HUES64 (cell line): Measurements from ENCODE around the gene ERC2.
A peak's percentile ranks its signal among the peaks of the same experiment; 100 is the strongest.

Experiments
- H3K27ac ChIP-seq: 2 replicates; pipeline ENCODE4 v1.7.0; 2013; ENCODE audit warnings: low read depth, low read length, inconsistent platforms
- H3K27me3 ChIP-seq: 2 replicates; pipeline ENCODE4 v1.6.1; 2013; ENCODE audit warnings: mild to moderate bottlenecking, low read length; ENCODE audit not compliant: insufficient read depth
- H3K36me3 ChIP-seq: 2 replicates; pipeline ENCODE4 v1.6.1; 2013; ENCODE audit warnings: mild to moderate bottlenecking, low read length; ENCODE audit not compliant: insufficient read depth
- H3K4me1 ChIP-seq: 2 replicates; pipeline ENCODE4 v1.6.1; 2013; ENCODE audit warnings: mild to moderate bottlenecking, low read length, moderate library complexity; ENCODE audit not compliant: insufficient read depth
- H3K4me3 ChIP-seq: 2 replicates; pipeline ENCODE4 v1.5.1; 2013; ENCODE audit warnings: mild to moderate bottlenecking, low read length, moderate library complexity
- H3K9ac ChIP-seq: 2 replicates; pipeline ENCODE4 v1.6.1; 2013; ENCODE audit warnings: mild to moderate bottlenecking, low read depth, low read length
- H3K9me3 ChIP-seq: 2 replicates; pipeline ENCODE4 v1.6.1; 2013; ENCODE audit warnings: low read depth, low read length; ENCODE audit not compliant: insufficient read depth
- WGBS: fragments of 150-250, 120-280 bp; methylation state at CpG from one replicate; pipeline ENCODE4 v1.1.7; 2013; ENCODE audit warnings: missing lambda C conversion rate; 5-methylcytosine and 5-hydroxymethylcytosine counted together

Gene ERC2

DNA sequence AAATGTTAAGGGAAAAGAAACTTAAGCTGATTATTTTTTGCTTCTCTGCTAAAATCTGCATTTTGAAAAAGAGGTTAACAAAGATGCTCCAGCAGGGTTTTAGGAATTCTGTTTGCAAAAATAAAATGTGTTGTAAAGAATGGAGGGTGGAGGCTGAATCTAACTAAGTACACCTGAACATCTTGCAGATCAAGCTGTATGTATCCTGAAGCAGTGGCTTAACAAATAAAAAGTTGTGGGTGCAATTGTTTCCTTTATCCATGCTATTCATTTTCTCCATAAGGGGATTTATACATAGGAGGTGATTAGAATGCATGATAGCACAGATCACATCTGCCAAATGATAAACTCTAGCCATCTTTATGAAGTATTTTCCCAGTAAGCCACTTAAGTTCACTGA lies 466.3 kb downstream of the ERC2 start:
- peak overlapping the region; percentile 34; the same call in 1 of the 2 replicates for H3K27ac ChIP-seq
- peaks cover 61% of the 10 kb centered on the region for H3K4me1 ChIP-seq
- H3K9me3 ChIP-seq: no peaks in the 10 kb centered on the region
- H3K36me3 ChIP-seq: no peaks in the 10 kb centered on the region
- H3K27me3 ChIP-seq: no peaks in the 10 kb centered on the region
- no peak overlapping the region for H3K4me3 ChIP-seq
- no peak overlapping the region for H3K9ac ChIP-seq

DNA sequence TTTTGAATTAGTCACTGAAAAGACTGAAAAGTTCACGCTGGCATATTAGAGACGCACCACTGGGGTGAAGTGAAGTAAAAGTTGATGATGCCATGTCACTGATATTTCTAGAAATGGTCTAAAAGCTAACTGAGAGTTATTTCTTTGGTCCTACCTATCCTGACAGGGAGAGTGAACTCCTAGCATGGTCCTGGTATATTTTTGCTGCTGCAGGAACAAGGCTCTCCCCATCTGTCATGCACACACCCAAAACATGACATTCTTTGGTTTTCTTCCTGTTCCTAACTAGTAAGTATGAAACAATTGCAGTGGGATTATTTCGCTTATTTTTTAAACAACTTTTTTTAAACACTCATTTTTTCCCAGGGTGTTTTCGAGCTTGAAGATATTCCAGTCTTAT lies 466.7 kb downstream of the ERC2 start:
- peaks cover 58% of the 10 kb centered on the region for H3K4me1 ChIP-seq
- peak overlapping the region; percentile 34; the same call in 1 of the 2 replicates for H3K27ac ChIP-seq
- WGBS: 72% methylated on average over 4 of the region's 4 CpGs
- H3K9me3 ChIP-seq: no peaks in the 10 kb centered on the region
- no peaks in the 10 kb centered on the region for H3K36me3 ChIP-seq
- no peak overlapping the region for H3K9ac ChIP-seq
- H3K4me3 ChIP-seq: no peak overlapping the region
- no peaks in the 10 kb centered on the region for H3K27me3 ChIP-seq

DNA sequence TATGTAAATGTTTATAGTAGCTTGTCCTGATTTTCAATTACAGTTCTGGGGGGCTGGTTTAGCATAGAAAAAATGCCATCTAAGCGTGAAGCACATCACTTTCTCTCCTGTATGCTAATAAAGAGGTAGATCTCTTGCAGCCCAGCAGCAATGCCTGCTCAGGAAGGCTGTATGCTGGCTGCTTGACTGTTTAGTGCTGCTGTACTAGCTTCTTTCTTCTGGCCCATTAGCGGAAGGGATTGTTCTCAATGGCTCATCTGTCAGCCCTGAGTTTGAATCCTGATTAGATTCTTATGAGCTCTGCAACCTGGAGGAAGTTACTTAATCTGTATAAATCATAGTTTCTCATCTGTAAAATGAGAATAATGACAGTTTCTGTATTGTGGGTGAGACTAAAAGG lies 478.9 kb downstream of the ERC2 start:
- no peak overlapping the region for H3K9ac ChIP-seq
- no peaks in the 10 kb centered on the region for H3K9me3 ChIP-seq
- 86% methylated on average over 2 of the region's 2 CpGs for WGBS
- H3K4me3 ChIP-seq: no peak overlapping the region
- H3K36me3 ChIP-seq: no peaks in the 10 kb centered on the region
- no peak overlapping the region for H3K27ac ChIP-seq
- no peaks in the 10 kb centered on the region for H3K27me3 ChIP-seq
- peaks cover 33% of the 10 kb centered on the region for H3K4me1 ChIP-seq

DNA sequence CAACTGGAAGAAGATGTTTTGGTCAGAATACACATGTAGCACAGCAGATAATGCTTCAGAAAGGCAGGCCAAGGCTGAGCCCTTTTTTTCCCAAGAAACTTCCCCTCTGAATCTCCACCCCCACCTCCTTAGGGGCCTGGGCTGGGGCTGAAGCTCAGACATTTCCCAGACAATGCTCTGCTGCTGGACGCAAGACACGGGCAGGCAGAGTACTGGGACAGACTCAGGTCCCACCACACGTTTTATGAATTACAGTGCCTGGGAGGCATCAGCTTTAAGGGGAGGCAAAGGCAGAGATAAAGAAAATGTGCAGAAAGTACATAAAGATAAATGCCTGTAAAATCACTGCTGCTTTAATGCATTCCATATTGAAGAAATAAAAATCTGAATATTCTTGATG lies 479.4 kb downstream of the ERC2 start:
- Histone ChIP-seq H3K9me3 (no peaks in the 10 kb centered on the region), H3K4me3 (no peak overlapping the region), H3K36me3 (no peaks in the 10 kb centered on the region), H3K9ac (no peak overlapping the region), H3K27me3 (no peaks in the 10 kb centered on the region), H3K27ac (no peak overlapping the region), H3K4me1 (peaks cover 29% of the 10 kb centered on the region)
- 49% methylated on average over 3 of the region's 3 CpGs for WGBS

DNA sequence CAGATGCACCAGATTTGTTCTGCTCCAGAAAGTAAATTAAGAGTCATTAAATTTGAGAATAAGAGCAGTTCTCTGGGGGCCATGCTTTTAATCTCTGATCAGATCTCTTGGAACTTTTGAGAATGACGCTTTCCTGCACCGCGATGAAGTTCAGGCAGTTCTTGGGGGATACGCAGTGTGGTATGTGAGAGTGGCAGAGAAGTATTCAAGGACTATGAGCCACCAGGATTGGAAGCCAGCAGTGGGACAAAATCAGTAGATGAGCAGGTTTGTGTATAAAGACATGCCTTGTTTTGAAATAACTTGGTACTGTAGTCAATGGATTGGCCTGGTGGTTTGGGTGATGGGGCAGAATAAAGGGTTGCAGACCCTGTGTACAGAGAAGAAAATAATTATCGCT lies 483.6 kb downstream of the ERC2 start:
- Histone ChIP-seq H3K4me3 (no peak overlapping the region), H3K27me3 (no peaks in the 10 kb centered on the region), H3K36me3 (no peaks in the 10 kb centered on the region), H3K9me3 (no peaks in the 10 kb centered on the region), H3K4me1 (peaks cover 31% of the 10 kb centered on the region), H3K9ac (no peak overlapping the region), H3K27ac (no peak overlapping the region)
- WGBS: 98% methylated on average over 5 of the region's 5 CpGs

DNA sequence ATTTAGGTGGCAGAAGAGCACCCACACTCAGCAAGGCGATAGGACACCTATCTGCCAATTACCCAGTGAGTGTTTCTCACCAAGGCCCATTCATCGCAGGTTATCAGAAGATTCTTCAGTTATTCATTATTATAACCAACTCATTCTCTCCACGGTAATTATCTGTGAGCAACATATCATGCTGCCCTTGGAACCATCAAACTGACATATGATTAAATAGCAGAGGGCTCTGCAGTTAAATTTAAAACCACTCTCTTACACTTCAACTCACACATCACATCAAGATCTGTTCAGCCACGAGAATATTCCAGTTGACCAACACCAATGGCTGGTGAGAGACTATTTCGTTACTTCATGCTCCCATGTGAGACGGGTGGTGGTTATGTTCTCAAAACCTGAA lies 489.3 kb downstream of the ERC2 start:
- WGBS: 97% methylated on average over 6 of the region's 6 CpGs
- Histone ChIP-seq H3K4me1 (peaks cover 8% of the 10 kb centered on the region), H3K27ac (no peak overlapping the region), H3K27me3 (no peaks in the 10 kb centered on the region), H3K9me3 (no peaks in the 10 kb centered on the region), H3K36me3 (no peaks in the 10 kb centered on the region), H3K4me3 (no peak overlapping the region), H3K9ac (no peak overlapping the region)

DNA sequence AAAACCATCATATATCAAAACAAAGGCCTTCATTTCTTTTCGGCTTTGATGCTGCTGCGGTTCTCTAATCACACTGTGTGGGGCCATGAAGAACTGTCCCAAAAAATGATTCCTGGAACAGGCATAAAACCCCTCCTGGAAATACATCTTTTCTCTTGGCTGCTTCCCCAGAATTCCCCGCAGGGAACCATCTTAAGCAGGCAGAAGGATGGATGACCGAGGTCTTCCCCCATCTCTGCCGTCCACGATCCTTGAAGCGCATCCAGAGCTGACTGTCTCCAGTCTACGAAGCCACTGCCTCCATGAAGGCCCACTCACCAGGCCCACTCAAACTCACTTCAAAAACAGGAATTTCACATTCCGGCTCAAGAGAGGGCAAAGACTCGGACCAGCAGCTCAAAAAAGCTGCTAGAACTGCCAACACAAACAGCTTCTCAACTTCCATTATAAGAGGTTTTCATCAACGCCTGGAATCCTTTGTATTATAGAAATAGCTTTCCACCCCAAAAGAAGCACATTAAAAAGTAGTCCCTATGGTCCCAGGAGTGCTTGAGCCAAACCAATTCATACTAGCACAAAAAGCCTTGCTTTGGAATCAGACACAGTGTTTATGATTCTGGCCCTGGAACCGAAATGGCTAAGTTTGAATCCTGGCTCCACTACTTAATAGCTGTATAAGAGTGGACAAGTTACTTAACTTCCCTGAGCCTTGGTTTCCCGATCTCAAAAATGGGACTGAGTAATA lies 493.7 kb downstream of the ERC2 start:
- Histone ChIP-seq H3K4me1 (no peaks in the 10 kb centered on the region), H3K27ac (no peak overlapping the region), H3K36me3 (no peaks in the 10 kb centered on the region), H3K27me3 (no peaks in the 10 kb centered on the region), H3K9me3 (no peaks in the 10 kb centered on the region), H3K4me3 (no peak overlapping the region), H3K9ac (no peak overlapping the region)
- WGBS: 92% methylated on average over 13 of the region's 13 CpGs

DNA sequence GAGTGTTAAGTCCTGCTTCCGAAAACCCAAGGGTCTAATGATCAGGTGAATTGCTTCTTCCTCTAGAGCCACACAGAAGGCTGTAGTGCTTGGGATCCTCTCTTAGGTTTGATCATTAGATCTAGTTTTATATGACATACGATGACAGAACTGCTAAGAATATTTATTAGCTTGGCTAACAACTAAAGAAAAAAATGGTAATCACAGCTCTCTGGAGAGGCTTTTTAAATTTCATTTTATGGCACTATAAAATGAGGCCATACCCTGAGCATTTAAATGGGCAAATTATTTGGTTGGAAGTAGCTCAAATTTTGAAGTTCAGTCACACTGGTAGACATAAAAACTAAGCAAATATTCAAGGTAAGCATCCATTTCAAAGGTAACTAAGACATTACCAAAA lies 498.6 kb downstream of the ERC2 start:
- Histone ChIP-seq H3K4me1 (no peaks in the 10 kb centered on the region), H3K36me3 (no peaks in the 10 kb centered on the region), H3K9ac (no peak overlapping the region), H3K27me3 (no peaks in the 10 kb centered on the region), H3K27ac (no peak overlapping the region), H3K9me3 (no peaks in the 10 kb centered on the region), H3K4me3 (no peak overlapping the region)
- WGBS: 92% methylated on average over 1 of the region's 2 CpGs

DNA sequence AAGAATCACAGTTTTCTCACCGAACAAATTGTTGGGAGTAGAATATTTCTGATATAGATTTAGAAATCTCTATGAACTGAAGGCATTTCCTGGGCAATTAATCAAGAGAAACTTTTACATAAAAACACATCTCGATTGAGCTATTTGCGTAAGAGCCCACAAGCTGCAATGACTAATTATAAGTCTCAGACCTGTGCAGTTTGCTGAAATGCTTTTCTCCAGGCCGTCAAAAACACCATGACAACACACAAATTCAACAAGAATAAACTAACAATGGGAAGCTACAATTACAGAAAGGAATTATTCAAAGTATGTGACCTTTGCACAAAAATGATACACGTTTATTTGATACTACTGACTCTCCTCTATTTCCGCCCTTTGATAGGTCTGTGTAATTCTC lies 499.9 kb downstream of the ERC2 start:
- H3K27ac ChIP-seq: no peak overlapping the region
- no peak overlapping the region for H3K9ac ChIP-seq
- H3K4me3 ChIP-seq: no peak overlapping the region
- 97% methylated on average over 5 of the region's 6 CpGs for WGBS
- no peaks in the 10 kb centered on the region for H3K9me3 ChIP-seq
- no peaks in the 10 kb centered on the region for H3K36me3 ChIP-seq
- no peaks in the 10 kb centered on the region for H3K4me1 ChIP-seq
- H3K27me3 ChIP-seq: no peaks in the 10 kb centered on the region

DNA sequence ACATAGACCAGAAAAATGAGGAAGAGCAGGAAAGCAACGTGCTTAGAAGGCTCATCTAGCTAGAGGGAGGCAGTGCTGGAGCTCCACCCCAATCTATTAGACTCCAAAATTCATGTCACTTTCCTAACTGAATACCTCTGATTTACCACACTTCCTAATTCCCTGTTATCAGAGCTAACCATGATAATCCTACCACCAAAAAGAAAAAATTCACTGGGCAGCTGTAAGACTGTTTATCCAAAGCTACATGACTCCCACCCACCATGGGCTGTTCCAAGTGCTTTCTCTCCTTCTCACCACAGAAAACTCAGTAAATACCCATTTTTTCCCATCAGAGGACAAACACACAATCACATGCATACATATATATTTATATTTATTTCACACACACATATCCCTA lies 501.7 kb downstream of the ERC2 start:
- H3K9me3 ChIP-seq: no peaks in the 10 kb centered on the region
- no peak overlapping the region for H3K9ac ChIP-seq
- no peaks in the 10 kb centered on the region for H3K4me1 ChIP-seq
- H3K4me3 ChIP-seq: no peak overlapping the region
- H3K36me3 ChIP-seq: no peaks in the 10 kb centered on the region
- no peaks in the 10 kb centered on the region for H3K27me3 ChIP-seq
- H3K27ac ChIP-seq: no peak overlapping the region
- WGBS: 94% methylated on average over 1 of the region's 1 CpG

DNA sequence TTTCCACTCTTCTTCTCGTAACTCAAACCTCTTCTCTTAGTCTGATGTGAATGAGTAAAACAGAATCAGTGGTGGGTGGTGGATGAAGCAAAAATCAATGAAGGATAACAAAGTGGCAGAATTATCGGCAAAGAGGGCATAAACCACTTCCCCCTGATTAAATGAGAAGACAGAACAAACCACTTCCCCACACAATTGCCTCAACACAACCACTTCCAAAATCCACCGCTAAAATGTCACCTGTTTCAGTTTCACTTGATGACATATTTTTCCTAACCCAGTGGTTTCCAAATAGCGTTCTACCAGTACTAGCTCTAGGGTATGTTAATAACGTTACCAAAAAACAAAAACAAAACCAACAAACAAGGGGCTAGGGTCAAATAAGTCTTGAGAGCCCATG lies 502.5 kb downstream of the ERC2 start:
- Histone ChIP-seq H3K27me3 (no peaks in the 10 kb centered on the region), H3K36me3 (no peaks in the 10 kb centered on the region), H3K9ac (no peak overlapping the region), H3K4me3 (no peak overlapping the region), H3K4me1 (no peaks in the 10 kb centered on the region), H3K9me3 (no peaks in the 10 kb centered on the region), H3K27ac (no peak overlapping the region)
- WGBS: 95% methylated on average over 4 of the region's 5 CpGs

DNA sequence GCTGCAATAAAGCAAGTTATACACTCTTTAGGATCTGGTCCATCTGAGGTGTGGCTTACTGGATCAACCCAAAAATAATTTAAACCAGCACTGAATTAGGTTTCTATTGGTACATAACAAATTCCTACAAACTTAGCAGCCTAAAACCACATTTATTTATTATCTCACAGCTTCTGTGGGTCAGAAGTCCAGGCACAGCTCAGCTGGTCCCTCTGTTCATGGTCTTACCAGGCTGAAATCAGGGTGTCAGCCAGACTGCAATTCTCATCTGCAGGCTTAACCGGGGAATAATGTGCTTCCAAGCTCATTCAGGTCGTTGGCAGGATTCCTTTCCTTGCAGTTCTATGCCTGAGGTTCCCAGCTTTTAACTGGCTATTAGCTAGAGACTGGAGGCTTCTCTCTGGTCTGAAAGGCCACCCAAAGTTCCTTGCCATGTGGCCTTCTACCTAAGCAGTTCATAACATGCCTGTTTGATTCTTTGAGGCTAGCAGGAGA lies 503.7 kb downstream of the ERC2 start:
- 79% methylated on average over 2 of the region's 2 CpGs for WGBS
- no peaks in the 10 kb centered on the region for H3K27me3 ChIP-seq

More for the DNA sequence above, 503.7 kb downstream of the ERC2 start:
- Histone ChIP-seq H3K27ac (no peak overlapping the region), H3K4me3 (no peak overlapping the region), H3K9me3 (no peaks in the 10 kb centered on the region), H3K36me3 (no peaks in the 10 kb centered on the region), H3K4me1 (no peaks in the 10 kb centered on the region), H3K9ac (no peak overlapping the region)
